Activated T-helper 1 cell treated with anti-CD3 and anti-CD28 coated beads, Interleukin-12 subunit alpha, Interleukin-12 subunit beta, Interleukin-2, Interleukin-4 antibody, amounts not matched to agents 30 ng/mL and 10 ng/mL and 1 ng/mL, durations not matched to agents 14 hours and 24 hours and 36 hours (primary cell): Measurements from ENCODE around the gene RSRP1. TPM values are rescaled to one million over a fixed set of nuclear protein-coding genes. Genes with fewer than 3 reads are reported as not detected.
"Not testable (repeated sequence)": the region's sequence is repeated elsewhere in the genome, so short reads cannot be mapped to it uniquely, and the experiment has no call there.

Source experiments
- DNase-seq: peaks from one replicate; pipeline ENCODE4 v3.0.0; 2021; ENCODE audit warnings: low spot score
- H3K27ac Mint-ChIP-seq: one replicate; pipeline ENCODE4 v1.8.0; 2021; ENCODE audit warnings: mild to moderate bottlenecking, mixed read lengths
- H3K27me3 Mint-ChIP-seq: one replicate; pipeline ENCODE4 v1.8.0; 2022; ENCODE audit warnings: mild to moderate bottlenecking, moderate library complexity, mixed read lengths; ENCODE audit not compliant: insufficient read depth
- H3K36me3 Mint-ChIP-seq: one replicate; pipeline ENCODE4 v1.8.0; 2021; ENCODE audit warnings: low read depth, mixed read lengths
- H3K4me1 Mint-ChIP-seq: one replicate; pipeline ENCODE4 v1.8.0; 2021; ENCODE audit warnings: low read depth, mixed read lengths
- H3K4me3 Mint-ChIP-seq: one replicate; pipeline ENCODE4 v1.8.0; 2021; ENCODE audit warnings: mild to moderate bottlenecking, moderate library complexity, mixed read lengths
- H3K9me3 Mint-ChIP-seq: one replicate; pipeline ENCODE4 v1.8.0; 2021; ENCODE audit warnings: mixed read lengths
- intact Hi-C: fragments of 100-400 bp; cut with micrococcal nuclease; formaldehyde crosslinking; loops from one replicate; pipeline ENCODE4 v1.15.1; 2024
- total RNA-seq: library from RNA; stranded (reverse); gene quantifications from 2 replicates; pipeline ENCODE4 v1.2.3, GENCODE V29; 2022

Gene RSRP1, protein sequence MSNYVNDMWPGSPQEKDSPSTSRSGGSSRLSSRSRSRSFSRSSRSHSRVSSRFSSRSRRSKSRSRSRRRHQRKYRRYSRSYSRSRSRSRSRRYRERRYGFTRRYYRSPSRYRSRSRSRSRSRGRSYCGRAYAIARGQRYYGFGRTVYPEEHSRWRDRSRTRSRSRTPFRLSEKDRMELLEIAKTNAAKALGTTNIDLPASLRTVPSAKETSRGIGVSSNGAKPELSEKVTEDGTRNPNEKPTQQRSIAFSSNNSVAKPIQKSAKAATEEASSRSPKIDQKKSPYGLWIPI
- 123 and 129 TPM in 2 replicates for total RNA-seq

DNA sequence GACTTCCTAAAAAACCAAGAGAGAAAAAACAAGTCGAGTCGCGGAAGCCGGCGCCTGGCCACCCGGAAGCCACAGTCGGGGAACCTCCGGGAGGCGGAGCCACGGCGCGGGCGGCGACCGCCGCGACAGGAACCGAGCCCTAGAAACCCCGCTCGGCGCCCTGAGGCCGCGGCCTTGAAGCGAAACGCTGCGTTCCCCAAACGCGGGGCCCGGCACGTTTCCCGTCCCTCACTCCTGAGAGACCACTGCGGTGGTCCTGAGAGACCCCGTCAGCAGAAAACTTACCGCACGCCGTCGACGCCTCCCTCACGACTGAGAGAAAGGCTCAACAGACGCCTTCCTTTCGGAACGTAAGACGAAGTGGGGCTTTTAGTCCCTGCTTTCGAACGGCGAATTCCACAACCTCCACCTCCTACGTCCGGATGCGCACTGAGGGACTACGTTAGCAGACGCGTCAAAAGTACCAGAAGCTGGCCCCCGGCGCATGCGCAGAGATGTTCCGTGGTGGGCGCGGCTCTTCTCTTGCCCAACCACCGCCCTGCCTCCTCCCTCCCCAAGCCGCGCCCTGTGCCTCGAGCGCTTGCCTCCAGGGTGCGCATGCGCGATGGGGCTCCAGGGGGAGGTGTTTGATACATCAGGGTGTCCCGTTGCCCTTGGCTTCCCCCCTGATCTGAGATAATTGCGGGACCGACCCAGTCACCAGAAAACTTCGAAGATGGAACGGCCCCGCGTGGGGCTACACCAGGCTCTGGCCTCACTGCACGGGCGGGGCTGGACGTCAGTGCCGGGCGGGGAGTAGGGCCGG is at the start of gene RSRP1:
RSRP1 (minus strand) TSS at position 431 of the 805 bp plus-strand sequence. CDS start 491 bp downstream, outside the sequence.
- peak; percentile 100 for DNase-seq
- peaks cover 2% of the 10 kb centered on the region for H3K27me3 Mint-ChIP-seq
- intact Hi-C loops = loop anchor here (1.0 to 10.0 kb wide), 12 partner anchors 8 to 1988 kb away; partner anchors contain the start of genes MACO1, PAFAH2, RCAN3 and SRRM1
- peak within 1 kb of the TSS; percentile 92 for H3K4me3 Mint-ChIP-seq
- H3K9me3 Mint-ChIP-seq = no peaks in the 10 kb centered on the region
- peaks cover 50% of the 10 kb centered on the region for H3K4me1 Mint-ChIP-seq
- peaks cover 46% of the 10 kb centered on the region for H3K36me3 Mint-ChIP-seq
- H3K27ac Mint-ChIP-seq = peak within 1 kb of the TSS; percentile 99

DNA sequence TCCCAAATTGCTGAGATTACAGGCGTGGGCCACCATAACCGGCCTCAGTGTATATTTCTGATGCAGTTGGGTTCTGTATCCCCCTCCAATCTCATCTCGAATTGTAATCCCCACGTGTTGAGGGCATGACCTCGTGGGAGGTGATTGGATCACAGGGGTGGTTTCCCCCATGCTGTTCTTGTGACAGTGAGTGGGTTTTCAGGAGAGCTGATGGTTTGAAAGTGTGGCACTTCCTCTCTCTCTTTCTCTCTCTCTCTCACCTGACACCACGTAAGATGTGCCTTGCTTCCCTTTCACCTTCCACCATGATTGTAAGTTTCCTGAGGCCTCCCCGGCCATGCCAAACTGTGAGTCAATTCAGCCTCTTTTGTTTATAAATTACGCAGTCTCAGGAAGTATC is 49.2 kb upstream of the RSRP1 start:
- DNase-seq, H3K9me3 Mint-ChIP-seq: not testable (repeated sequence)

DNA sequence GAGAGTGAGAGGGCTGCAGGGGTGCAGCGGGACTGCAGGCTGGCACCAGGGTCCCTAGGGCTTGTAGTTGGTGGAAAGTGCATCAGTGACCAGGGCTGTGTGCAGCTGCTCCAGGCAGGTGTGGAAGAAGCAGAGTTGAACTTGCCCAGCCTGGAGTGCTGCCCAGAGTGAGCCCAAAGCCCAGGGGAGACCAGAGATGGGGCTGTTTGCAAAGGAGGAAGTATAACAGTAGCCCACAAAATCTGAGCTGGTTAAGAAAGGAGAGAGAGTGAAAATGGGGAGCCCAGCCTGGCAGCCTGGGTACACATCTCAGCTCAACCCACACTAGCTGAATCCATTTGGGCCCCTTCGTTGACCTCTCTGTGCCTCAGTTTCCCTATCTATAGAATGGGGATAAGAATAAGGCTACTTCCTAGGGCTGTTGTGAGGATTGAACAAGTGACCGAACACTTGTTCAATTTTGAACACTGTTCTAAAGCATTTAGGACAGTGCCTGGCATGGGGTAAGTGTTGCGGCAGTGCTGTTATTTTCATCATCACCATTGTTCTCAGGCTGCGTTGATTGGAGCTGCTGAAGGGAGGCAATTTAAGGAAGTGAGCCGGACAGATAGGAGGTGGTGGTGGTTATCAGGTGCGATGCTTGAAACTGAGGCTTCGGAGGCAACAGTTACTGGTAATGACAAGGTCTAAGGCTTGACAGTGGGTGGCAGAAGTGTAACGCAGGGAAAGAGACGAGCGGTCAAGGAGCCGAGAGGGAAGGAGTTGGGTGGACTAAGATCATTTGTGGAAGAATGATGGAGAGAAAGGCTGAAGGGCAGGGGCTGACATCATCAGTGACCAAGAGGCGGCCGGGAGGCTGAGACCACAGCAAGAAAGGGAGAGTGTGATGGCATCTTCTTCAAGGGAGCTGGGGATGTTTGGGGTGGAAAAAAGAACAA is 47.9 kb upstream of the RSRP1 start:
- H3K27me3 Mint-ChIP-seq, H3K9me3 Mint-ChIP-seq, H3K27ac Mint-ChIP-seq, H3K4me1 Mint-ChIP-seq, intact Hi-C loops, DNase-seq, H3K4me3 Mint-ChIP-seq, H3K36me3 Mint-ChIP-seq: not testable (repeated sequence)

More for the DNA sequence above, 49.2 kb upstream of the RSRP1 start:
- H3K4me3 Mint-ChIP-seq, H3K27me3 Mint-ChIP-seq, H3K27ac Mint-ChIP-seq, H3K36me3 Mint-ChIP-seq, H3K4me1 Mint-ChIP-seq, intact Hi-C loops: not testable (repeated sequence)

DNA sequence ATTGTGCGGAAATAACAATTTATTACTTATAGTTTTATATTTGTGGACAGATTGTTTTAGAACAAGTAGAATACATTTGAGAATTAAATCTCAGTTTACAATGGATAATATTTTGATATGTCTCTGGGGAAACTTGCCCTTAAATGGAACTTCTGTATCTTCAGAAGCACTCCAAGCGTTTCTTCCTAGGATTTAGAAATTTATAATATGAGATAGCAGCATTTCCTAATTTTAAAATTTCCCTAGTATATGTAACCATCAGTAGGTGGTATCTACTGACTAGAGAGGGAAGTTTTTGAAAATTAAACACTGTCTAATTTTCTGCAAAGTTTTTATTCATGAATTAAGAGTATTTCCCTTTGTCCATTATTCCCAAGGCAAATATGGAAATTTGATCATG is 46.2 kb upstream of the RSRP1 start:
- H3K27me3 Mint-ChIP-seq, intact Hi-C loops, H3K9me3 Mint-ChIP-seq, H3K36me3 Mint-ChIP-seq, DNase-seq, H3K4me1 Mint-ChIP-seq, H3K4me3 Mint-ChIP-seq, H3K27ac Mint-ChIP-seq: not testable (repeated sequence)

DNA sequence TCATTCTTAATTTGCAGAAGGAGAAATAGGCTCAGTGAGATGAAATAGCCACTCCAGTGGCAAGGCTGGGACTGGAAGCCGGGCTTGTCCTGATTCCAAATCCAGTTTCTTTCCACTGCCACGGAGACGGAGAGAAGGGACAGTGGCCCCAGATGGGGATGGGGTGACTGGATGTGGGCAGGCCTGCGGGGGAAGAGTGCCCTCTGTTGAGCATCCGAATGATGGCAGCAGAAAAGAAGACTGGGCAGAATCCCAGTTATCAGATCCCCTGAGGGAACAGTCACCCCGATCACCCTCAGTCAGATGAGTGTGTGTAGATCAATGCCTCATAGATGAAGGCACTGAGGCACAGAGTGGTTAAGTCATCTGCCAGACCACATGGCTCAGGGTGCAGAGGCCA is 42.8 kb upstream of the RSRP1 start:
- H3K4me3 Mint-ChIP-seq, intact Hi-C loops, DNase-seq, H3K4me1 Mint-ChIP-seq, H3K27me3 Mint-ChIP-seq, H3K36me3 Mint-ChIP-seq, H3K9me3 Mint-ChIP-seq, H3K27ac Mint-ChIP-seq: not testable (repeated sequence)

DNA sequence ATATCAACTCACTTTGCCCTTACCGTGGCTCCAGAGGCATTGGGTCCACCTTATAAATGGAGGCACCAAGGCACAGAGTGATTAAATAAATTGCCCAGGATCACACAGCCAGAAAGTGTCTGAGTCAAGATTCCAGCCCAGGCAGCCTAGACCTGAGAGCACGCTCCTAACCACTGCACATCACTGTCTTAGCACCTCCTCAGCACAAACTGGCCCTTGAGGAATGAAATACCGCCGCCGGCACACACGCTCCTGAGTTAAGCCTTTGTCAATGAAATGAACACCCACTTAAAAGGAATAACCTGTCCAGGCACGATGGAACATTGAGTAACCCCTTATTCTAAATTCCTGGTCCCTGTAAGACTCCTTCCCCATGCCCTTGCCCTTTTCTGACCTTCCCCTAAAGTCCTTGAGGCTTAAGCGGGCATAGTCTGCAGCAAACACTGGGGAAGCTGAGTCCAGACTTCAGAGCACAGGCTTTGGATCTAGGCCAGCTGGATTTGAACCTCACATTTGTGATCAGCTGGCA is 41.4 kb upstream of the RSRP1 start:
- H3K9me3 Mint-ChIP-seq, H3K36me3 Mint-ChIP-seq, DNase-seq, H3K4me3 Mint-ChIP-seq, H3K27ac Mint-ChIP-seq, H3K27me3 Mint-ChIP-seq, H3K4me1 Mint-ChIP-seq: not testable (repeated sequence)
- intact Hi-C loops = loop anchor here (5.0 kb wide), 1 partner anchor 234 kb away; no protein-coding TSS in a partner anchor

DNA sequence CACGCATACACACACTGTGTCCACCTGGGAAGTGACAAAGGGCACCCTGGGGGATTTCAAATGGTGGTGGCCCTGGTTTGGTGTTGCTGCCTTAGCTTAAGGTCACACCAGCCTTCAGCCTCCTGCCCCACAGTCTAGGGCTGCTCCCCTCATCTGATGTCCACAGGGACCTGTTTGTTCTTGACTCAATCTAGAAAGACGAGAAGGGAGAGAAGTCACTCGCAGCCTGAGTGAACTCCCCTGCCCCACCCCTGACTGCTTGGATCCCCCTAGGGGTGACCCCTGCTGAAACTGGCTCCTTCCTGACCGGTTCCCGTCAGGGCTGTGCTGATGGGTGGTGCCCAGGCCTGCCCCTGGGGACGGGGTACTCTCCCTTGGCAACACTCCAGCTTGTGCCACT is 39.9 kb upstream of the RSRP1 start:
- H3K27me3 Mint-ChIP-seq, H3K4me3 Mint-ChIP-seq, DNase-seq, H3K4me1 Mint-ChIP-seq, H3K27ac Mint-ChIP-seq, H3K9me3 Mint-ChIP-seq, H3K36me3 Mint-ChIP-seq: not testable (repeated sequence)
- intact Hi-C loops = loop anchor here (5.0 kb wide), 1 partner anchor 235 kb away; no protein-coding TSS in a partner anchor

DNA sequence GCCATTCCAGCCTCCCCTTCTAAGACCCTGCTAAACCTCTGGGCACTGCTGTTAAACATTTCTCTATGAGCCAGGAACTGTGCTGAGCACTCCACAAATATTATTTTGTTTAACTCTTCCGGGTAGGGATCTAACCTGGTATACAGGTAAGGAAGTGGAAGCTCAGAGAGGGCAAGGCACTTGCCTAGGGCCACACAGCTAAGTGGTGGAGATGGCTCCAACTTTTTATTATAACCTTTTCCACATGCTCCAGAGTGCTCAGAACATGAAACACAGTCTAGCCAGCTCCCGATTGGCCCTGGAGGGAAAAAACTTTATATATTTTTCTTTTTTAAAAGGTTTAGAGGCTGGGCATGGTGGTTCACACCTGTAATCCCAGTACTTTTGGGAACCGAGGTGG is 38.6 kb upstream of the RSRP1 start:
- not testable (repeated sequence) for H3K27me3 Mint-ChIP-seq

DNA sequence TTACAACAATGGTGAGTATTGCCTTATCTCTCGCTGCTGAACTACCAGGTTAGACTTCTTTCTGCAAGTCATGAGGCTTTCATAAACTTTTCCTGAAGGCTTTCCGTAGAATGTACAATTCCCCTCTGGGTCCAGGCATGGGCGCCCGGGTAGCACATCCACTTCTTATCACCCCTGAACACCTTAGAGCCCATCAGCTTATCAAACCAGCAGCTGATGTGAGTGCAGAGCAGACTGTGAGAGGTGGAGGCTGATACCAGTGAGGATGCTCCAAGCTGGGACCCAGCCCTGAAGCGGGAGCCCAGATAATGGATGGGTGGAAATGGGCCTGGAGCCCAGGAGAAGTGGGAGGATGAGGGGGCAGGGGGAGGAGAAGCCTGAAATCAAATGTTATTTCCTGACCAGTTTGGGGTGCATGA is 32.4 kb upstream of the RSRP1 start:
- H3K4me3 Mint-ChIP-seq, H3K27ac Mint-ChIP-seq, H3K36me3 Mint-ChIP-seq, DNase-seq, H3K9me3 Mint-ChIP-seq, H3K4me1 Mint-ChIP-seq, H3K27me3 Mint-ChIP-seq, intact Hi-C loops: not testable (repeated sequence)

More for the DNA sequence above, 38.6 kb upstream of the RSRP1 start:
- H3K9me3 Mint-ChIP-seq, H3K27ac Mint-ChIP-seq, H3K36me3 Mint-ChIP-seq, H3K4me1 Mint-ChIP-seq, DNase-seq, H3K4me3 Mint-ChIP-seq: not testable (repeated sequence)
- intact Hi-C loops = loop anchor here (2.0 to 5.0 kb wide), 2 partner anchors 125 to 236 kb away; no protein-coding TSS in a partner anchor

DNA sequence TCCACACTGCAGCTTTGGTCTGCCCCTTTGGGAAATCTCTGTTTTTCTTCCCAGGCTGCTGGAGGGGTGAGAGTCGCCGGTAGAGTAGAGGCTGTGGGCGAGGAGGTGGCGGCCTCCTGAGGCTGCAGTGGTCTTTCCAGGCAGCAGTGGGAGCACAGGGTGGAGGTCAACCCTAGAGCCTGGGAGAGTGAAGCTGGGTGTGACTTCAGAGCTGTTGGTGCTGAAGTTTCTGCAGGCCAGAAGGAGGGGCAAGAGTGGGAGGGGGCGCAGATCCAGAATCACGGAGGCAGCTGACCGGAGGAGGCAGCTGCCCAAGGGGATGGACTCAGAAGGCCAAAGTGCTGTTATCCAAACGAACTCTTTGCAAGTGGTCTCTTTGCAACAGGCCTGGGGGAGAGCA is 31.5 kb upstream of the RSRP1 start:
- DNase-seq, intact Hi-C loops, H3K4me1 Mint-ChIP-seq, H3K27me3 Mint-ChIP-seq, H3K36me3 Mint-ChIP-seq, H3K27ac Mint-ChIP-seq, H3K9me3 Mint-ChIP-seq, H3K4me3 Mint-ChIP-seq: not testable (repeated sequence)

DNA sequence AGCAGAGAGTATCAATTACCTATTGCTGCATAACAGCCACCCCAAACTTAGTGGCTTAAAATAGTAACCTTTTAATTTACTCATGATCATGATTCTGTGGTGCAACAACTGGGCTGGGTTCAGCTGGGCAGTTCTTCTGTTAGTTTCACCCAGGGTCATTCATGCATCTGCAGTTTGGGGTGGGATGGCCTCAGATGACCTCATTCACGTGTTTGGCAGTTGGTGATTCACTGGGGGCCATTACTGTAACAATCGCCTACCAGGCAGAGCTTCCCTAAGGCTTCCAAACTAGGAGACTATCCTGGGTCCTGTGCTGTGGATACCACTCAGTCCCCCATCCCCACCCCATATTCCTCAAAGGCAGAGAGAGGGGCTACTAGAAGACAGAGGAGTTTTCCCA is 31.1 kb upstream of the RSRP1 start:
- DNase-seq, H3K9me3 Mint-ChIP-seq, H3K36me3 Mint-ChIP-seq, H3K27ac Mint-ChIP-seq, H3K27me3 Mint-ChIP-seq, H3K4me1 Mint-ChIP-seq, H3K4me3 Mint-ChIP-seq, intact Hi-C loops: not testable (repeated sequence)

DNA sequence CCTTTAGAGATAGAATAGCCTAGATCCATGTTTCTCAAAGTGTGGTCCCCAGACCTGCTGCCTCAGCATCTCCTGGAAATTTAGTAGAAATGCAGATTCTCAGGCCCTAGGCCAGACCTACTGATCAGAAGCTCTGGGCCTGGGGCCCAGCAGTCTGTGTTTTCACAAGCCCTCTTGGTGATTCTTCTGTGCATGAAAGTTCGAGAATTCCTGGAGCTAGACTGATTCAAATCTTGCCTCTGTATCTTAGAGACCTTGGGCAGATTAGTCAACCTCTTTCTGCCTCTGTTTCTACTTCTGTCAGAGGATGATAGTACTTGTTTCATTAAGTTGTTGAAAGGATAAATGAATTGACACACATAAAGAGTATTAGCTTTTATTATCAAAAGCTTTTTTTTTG is 30.0 kb upstream of the RSRP1 start:
- peaks cover 12% of the 10 kb centered on the region for H3K27me3 Mint-ChIP-seq
- H3K4me1 Mint-ChIP-seq, H3K4me3 Mint-ChIP-seq, DNase-seq, intact Hi-C loops, H3K9me3 Mint-ChIP-seq, H3K36me3 Mint-ChIP-seq, H3K27ac Mint-ChIP-seq: not testable (repeated sequence)
